GM12878 (cell line): ENCODE results near the gene OGFRL1. TPM values are rescaled to one million over a fixed set of nuclear protein-coding genes. Genes with fewer than 3 reads are reported as not detected.

ENCODE experiments used
- BCL11A ChIP-seq: IDR thresholded peaks from 2 replicates; pipeline ENCODE4 v1.6.1; 2011; ENCODE audit warnings: low read depth, low read length
- BHLHE40 ChIP-seq, 2 experiments: fragments of 450-650 bp in 1 of 2; IDR thresholded peaks; 2 replicates each; pipeline ENCODE4 v1.6.1; 2011 to 2017; ENCODE audit warnings: low read depth in 2 of 2, borderline replicate concordance in 1 of 2, improper control_type of control experiment in 1 of 2, low read length in 1 of 2, mild to moderate bottlenecking in 1 of 2
- CEBPZ ChIP-seq: fragments of 150-350 bp; IDR thresholded peaks from 2 replicates; pipeline ENCODE4 v1.6.1; 2016; ENCODE audit warnings: low read depth, low read length
- CHD2 ChIP-seq: IDR thresholded peaks from 2 replicates; pipeline ENCODE4 v1.6.1; 2011; ENCODE audit warnings: low read depth, low read length, improper control_type of control experiment, borderline replicate concordance
- CREB1 ChIP-seq: IDR thresholded peaks from 2 replicates; pipeline ENCODE4 v1.6.1; 2012; ENCODE audit warnings: low read depth, mild to moderate bottlenecking, inconsistent platforms
- ETV6 ChIP-seq, 2 experiments: fragments of 450-650 bp in 1 of 2; IDR thresholded peaks in 1 of 2; conservative IDR thresholded peaks in 1 of 2; 2 replicates each; pipeline ENCODE4 v1.6.1; 2014; ENCODE audit warnings: antibody characterized with exemption in 1 of 2, borderline replicate concordance in 1 of 2, low read depth in 1 of 2, mild to moderate bottlenecking in 1 of 2, moderate library complexity in 1 of 2
- FOS ChIP-seq: IDR thresholded peaks from 3 replicates; pipeline ENCODE4 v1.6.1; 2011; ENCODE audit warnings: borderline replicate concordance; ENCODE audit not compliant: insufficient read length; ENCODE audit errors: extremely low read depth
- HCFC1 ChIP-seq: fragments of 150-350 bp; IDR thresholded peaks from 2 replicates; pipeline ENCODE4 v1.6.1; 2014; ENCODE audit warnings: low read length
- IKZF1 ChIP-seq: fragments of 450-650 bp; conservative IDR thresholded peaks from 2 replicates; pipeline ENCODE4 v1.6.1; 2017; ENCODE audit warnings: antibody characterized with exemption, mild to moderate bottlenecking
- KAT2A ChIP-seq: conservative IDR thresholded peaks from 2 replicates; pipeline ENCODE4 v1.6.1; 2011; ENCODE audit warnings: low read depth, low read length; ENCODE audit not compliant: control insufficient read depth
- MAX ChIP-seq: IDR thresholded peaks from 2 replicates; pipeline ENCODE4 v1.6.1; 2012; ENCODE audit warnings: low read depth, low read length, improper control_type of control experiment
- MLLT1 ChIP-seq: fragments of 450-650 bp; IDR thresholded peaks from 2 replicates; pipeline ENCODE4 v1.6.1; 2016; ENCODE audit warnings: mild to moderate bottlenecking
- MXI1 ChIP-seq: fragments of 150-350 bp; IDR thresholded peaks from 2 replicates; pipeline ENCODE4 v1.6.1; 2011; ENCODE audit warnings: low read depth, mild to moderate bottlenecking, inconsistent platforms, low read length, improper control_type of control experiment
- NFXL1 ChIP-seq: fragments of 450-650 bp; IDR thresholded peaks from 2 replicates; pipeline ENCODE4 v1.6.1; 2017; ENCODE audit warnings: antibody characterized with exemption, mild to moderate bottlenecking, borderline replicate concordance
- NR2F1 ChIP-seq: fragments of 450-650 bp; conservative IDR thresholded peaks from 2 replicates; pipeline ENCODE4 v1.6.1; 2017; ENCODE audit warnings: mild to moderate bottlenecking
- RB1 ChIP-seq: fragments of 450-650 bp; formaldehyde crosslinking; IDR thresholded peaks from 2 replicates; pipeline ENCODE4 v1.6.1; 2017; ENCODE audit warnings: mild to moderate bottlenecking, borderline replicate concordance
- SUPT20H ChIP-seq: IDR thresholded peaks from 2 replicates; pipeline ENCODE4 v1.6.1; 2011; ENCODE audit warnings: low read depth, mild to moderate bottlenecking, low read length, moderate library complexity, borderline replicate concordance; ENCODE audit not compliant: control insufficient read depth
- TCF12 ChIP-seq: IDR thresholded peaks from 2 replicates; pipeline ENCODE4 v1.6.1; 2011; ENCODE audit warnings: low read depth, mild to moderate bottlenecking, low read length
- USF1 ChIP-seq: IDR thresholded peaks from 2 replicates; pipeline ENCODE4 v1.6.1; 2011; ENCODE audit warnings: borderline replicate concordance, low read depth, mild to moderate bottlenecking, moderate library complexity, mixed read lengths, low read length; ENCODE audit not compliant: insufficient read depth; ENCODE audit errors: extremely low read length
- USF2 ChIP-seq: IDR thresholded peaks from 2 replicates; pipeline ENCODE4 v1.6.1; 2011; ENCODE audit warnings: low read depth, low read length, improper control_type of control experiment, borderline replicate concordance
- ZBED1 ChIP-seq: IDR thresholded peaks from 2 replicates; pipeline ENCODE4 v1.6.1; 2016; ENCODE audit warnings: borderline replicate concordance
- ZNF24 ChIP-seq: fragments of 450-650 bp; IDR thresholded peaks from 2 replicates; pipeline ENCODE4 v1.6.1; 2017; ENCODE audit warnings: antibody characterized with exemption, mild to moderate bottlenecking
- ZNF274 ChIP-seq: IDR thresholded peaks from one replicate; pipeline ENCODE4 v1.8.0; 2011; ENCODE audit not compliant: insufficient read length, insufficient read depth
- polyA plus RNA-seq, 11 experiments: library from polyadenylated mRNA; depleted of rRNA in 4 of 11; unstranded in 6 of 11; stranded (reverse) in 5 of 11; fragments of >200 nt; fragmentation: Nextera tagmentation in 4 of 11; fragmentation: Illumina TruSeq in 1 of 11; extraction: Ambion mirVana in 4 of 11; extraction: Trizol in 1 of 11; gene quantifications; 1 replicate in 1 of 11; 2 replicates in 10 of 11; pipeline versions ENCODE4 v1.2.1 to v1.2.3, GENCODE V29; 2011 to 2016; ENCODE audit warnings: inconsistent platforms in 2 of 11, missing spikeins in 2 of 11, low read depth in 1 of 11
- total RNA-seq, 4 experiments: library from RNA; depleted of rRNA in 3 of 4; stranded (reverse); fragments of >200 nt in 3 of 4; fragmentation: Illumina TruSeq in 1 of 4; extraction: Trizol in 1 of 4; gene quantifications; 2 replicates each; pipeline versions ENCODE4 v1.2.1 to v1.2.3, GENCODE V29; 2013 to 2021

The OGFRL1 gene
- total and polyA plus RNA-seq, 10 of the 15 experiments (the other 5 are each of a cell fraction or from before 2014, with no cell fraction given) = 0.24 to 5.8 (median 2.3) TPM

GRCh38 chr6:71288228-71289038, at the start of gene OGFRL1 (continued):
- TF ChIP-seq RB1 (peak; percentile 31; the same call in 1 of the 2 replicates), MAX (no peak), IKZF1 (peak; percentile 73), FOS (no peak), USF1 (no peak), KAT2A (no peak), HCFC1 (no peak), SUPT20H (no peak), MLLT1 (0 out of 2 replicates have a peak, but pooled peaks have one; percentile 60), NR2F1 (no peak; the same call in 1 of the 2 replicates), ETV6 (conservative IDR thresholded peaks at IDR 0.05 in 1 of 2, IDR thresholded peaks at IDR 0.05 in 1 of 2; ENCODE audit: borderline replicate concordance in 1 of 2, low read depth in 1 of 2) (no peak), BCL11A (no peak; the same call in 1 of the 2 replicates), TCF12 (no peak; the same call in 1 of the 2 replicates), USF2 (no peak), CHD2 (peak; percentile 57; the same call in 1 of the 2 replicates), NFXL1 (no peak), ZBED1 (no peak), ZNF274 (no peak), CEBPZ (no peak), BHLHE40 (IDR thresholded peaks at IDR 0.05; ENCODE audit: borderline replicate concordance in 1 of 2, low read depth in 2 of 2, low read length in 1 of 2) (peak in 1 of 2 experiments; percentile 29; a peak in 2 of 4 replicates), MXI1 (peak; percentile 28; the same call in 1 of the 2 replicates), ZNF24 (no peak), CREB1 (no peak)
